Nephron (organoid): ENCODE results near the gene PLEKHD1.
A peak's percentile ranks its signal among the peaks of the same experiment; 100 is the strongest.

Experiments
- H3K27ac Mint-ChIP-seq, 3 experiments: 2 replicates each; pipeline ENCODE4 v1.8.0; 2020; ENCODE audit warnings: mixed read lengths in 3 of 3, mild to moderate bottlenecking in 2 of 3, moderate library complexity in 1 of 3
- H3K27me3 Mint-ChIP-seq: 2 replicates; pipeline ENCODE4 v1.8.0; 2021; ENCODE audit warnings: low read depth, mild to moderate bottlenecking, moderate library complexity, mixed read lengths
- H3K36me3 Mint-ChIP-seq: 2 replicates; pipeline ENCODE4 v1.8.0; 2020; ENCODE audit warnings: low read depth, mixed read lengths
- H3K4me1 Mint-ChIP-seq: 2 replicates; pipeline ENCODE4 v1.8.0; 2020; ENCODE audit warnings: mixed read lengths
- H3K4me3 Mint-ChIP-seq, 3 experiments: 2 replicates each; pipeline ENCODE4 v1.8.0; 2020; ENCODE audit warnings: mild to moderate bottlenecking in 3 of 3, mixed read lengths in 3 of 3, moderate library complexity in 2 of 3
- H3K9me3 Mint-ChIP-seq: 2 replicates; pipeline ENCODE4 v1.8.0; 2020; ENCODE audit warnings: mixed read lengths
- CTCF ChIP-seq, 3 experiments: fragments of 200-600 bp; sonication (generic); IDR thresholded peaks; one replicate each; pipeline ENCODE4 v1.5.0; 2021; ENCODE audit warnings: antibody characterized with exemption in 3 of 3; ENCODE audit not compliant: unreplicated experiment in 3 of 3

Gene PLEKHD1

DNA sequence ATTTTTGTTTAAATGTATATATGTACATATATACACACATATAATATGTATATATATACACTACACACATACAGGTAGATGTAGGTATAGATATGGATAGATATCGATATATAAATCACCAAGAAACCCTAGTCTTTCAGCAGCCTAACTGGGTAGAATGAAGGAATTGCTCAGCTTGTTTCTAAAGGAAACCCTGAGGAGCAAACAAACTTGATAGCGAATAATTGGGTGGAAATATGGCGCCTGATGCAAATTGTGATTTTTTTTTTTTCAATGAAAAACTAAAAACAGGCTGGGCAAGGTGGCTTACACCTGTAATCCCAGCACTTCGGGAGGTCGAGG, 90.4 kb downstream of the PLEKHD1 start:
- H3K4me1 Mint-ChIP-seq = peaks cover 5% of the 10 kb centered on the region
- peak overlapping the region in 2 of 3 experiments; percentile 16 to 23 for H3K27ac Mint-ChIP-seq
- TF ChIP-seq CTCF (IDR thresholded peaks at IDR 0.05; ENCODE audit: unreplicated experiment in 3 of 3) = peak in 2 of 3 experiments; percentile 15 to 48
- peak overlapping the region; percentile 82 to 89 (median 85) for H3K4me3 Mint-ChIP-seq
- H3K36me3 Mint-ChIP-seq = peaks cover 9% of the 10 kb centered on the region
- H3K9me3 Mint-ChIP-seq = no peaks in the 10 kb centered on the region
- peaks cover 37% of the 10 kb centered on the region for H3K27me3 Mint-ChIP-seq

DNA sequence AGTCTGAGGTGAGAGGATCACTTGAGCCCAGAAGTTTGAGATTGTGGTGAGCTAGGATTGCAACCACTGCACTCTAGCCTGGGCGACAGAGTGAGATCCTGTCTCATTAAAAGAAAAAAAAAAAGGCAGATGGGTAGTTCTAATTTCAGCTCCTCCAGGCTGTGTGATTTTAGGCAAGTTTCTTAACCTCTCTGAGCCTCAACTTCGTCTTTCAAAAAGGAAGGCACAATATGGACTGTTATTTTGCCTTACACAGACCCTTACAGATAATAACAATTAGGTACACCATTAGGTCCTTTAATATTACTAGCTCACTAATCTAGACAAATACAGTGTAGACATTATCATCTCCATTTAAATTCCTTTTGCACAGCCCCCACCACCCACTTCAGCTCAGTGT, 94.9 kb downstream of the PLEKHD1 start:
- Mint-ChIP-seq H3K36me3 (no peaks in the 10 kb centered on the region), H3K27me3 (peaks cover 28% of the 10 kb centered on the region), H3K27ac (no peak overlapping the region), H3K9me3 (no peaks in the 10 kb centered on the region), H3K4me3 (no peak overlapping the region), H3K4me1 (peaks cover 4% of the 10 kb centered on the region)
- no peak for TF ChIP-seq CTCF (IDR thresholded peaks at IDR 0.05; ENCODE audit: unreplicated experiment in 3 of 3)

DNA sequence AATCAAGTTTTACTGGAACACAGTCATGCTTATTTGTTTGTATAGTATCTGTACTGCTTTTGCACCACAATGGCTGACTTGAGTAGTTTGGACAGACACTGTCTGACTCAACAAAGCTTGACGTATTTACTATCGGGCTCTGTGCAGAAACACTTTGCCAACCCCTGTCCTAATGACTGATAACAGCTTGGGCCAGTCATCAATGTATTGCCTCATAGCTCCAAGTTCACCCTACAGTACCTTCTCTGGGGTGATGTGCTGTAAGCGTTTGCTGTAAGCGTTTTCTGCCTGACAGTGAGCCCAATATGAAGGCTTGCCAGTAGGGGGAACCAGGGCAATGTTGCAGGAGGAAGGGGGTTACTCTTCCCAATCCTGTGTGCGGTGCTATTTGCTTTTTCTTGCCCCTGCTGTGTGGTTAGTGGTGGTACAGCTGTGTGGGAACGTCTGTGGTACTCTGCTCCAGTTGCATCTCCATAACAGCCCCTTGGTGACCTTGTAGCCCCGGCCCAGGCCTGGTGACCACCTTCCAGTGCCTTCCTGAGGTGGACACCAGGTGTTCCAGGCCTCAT, 95.6 kb downstream of the PLEKHD1 start:
- Mint-ChIP-seq H3K36me3 (no peaks in the 10 kb centered on the region), H3K27me3 (peaks cover 26% of the 10 kb centered on the region)

More for the DNA sequence above, 95.6 kb downstream of the PLEKHD1 start:
- no peaks in the 10 kb centered on the region for H3K9me3 Mint-ChIP-seq
- H3K4me3 Mint-ChIP-seq = no peak overlapping the region
- no peaks in the 10 kb centered on the region for H3K4me1 Mint-ChIP-seq
- peak; percentile 35 to 44 (median 39) for TF ChIP-seq CTCF (IDR thresholded peaks at IDR 0.05; ENCODE audit: unreplicated experiment in 3 of 3)
- no peak overlapping the region for H3K27ac Mint-ChIP-seq
